Skeletal muscle tissue (tissue), 4 donors: ENCODE results near the gene NCOR1. TPM values are rescaled to one million over a fixed set of nuclear protein-coding genes. Genes with fewer than 3 reads are reported as not detected.
"Not testable (repeated sequence)": the region's sequence is repeated elsewhere in the genome, so short reads cannot be mapped to it uniquely, and the experiment has no call there.

Source experiments
- H3K27ac ChIP-seq: one replicate; pipeline ENCODE4 v1.7.0; 2013; ENCODE audit warnings: mild to moderate bottlenecking, low read depth, low read length, inconsistent platforms
- H3K27me3 ChIP-seq, 3 donors: one replicate each; pipeline ENCODE4 v1.7.0; 2013; ENCODE audit warnings: low read length in 3 of 3; ENCODE audit not compliant: control insufficient read depth in 3 of 3, insufficient read depth in 3 of 3
- H3K36me3 ChIP-seq, 3 donors: one replicate each; pipeline ENCODE4 v1.7.0; 2013; ENCODE audit warnings: low read length in 3 of 3; ENCODE audit not compliant: control insufficient read depth in 3 of 3, insufficient read depth in 3 of 3
- H3K4me1 ChIP-seq, 3 donors: one replicate each; pipeline ENCODE4 v1.7.0; 2013; ENCODE audit warnings: low read length in 3 of 3, mild to moderate bottlenecking in 3 of 3; ENCODE audit not compliant: control insufficient read depth in 3 of 3, insufficient read depth in 3 of 3
- H3K4me3 ChIP-seq, 3 donors: one replicate each; pipeline ENCODE4 v1.7.0; 2013; ENCODE audit warnings: low read length in 3 of 3
- H3K9ac ChIP-seq, 3 donors: one replicate each; pipeline ENCODE4 v1.7.0; 2013; ENCODE audit warnings: low read length in 3 of 3, mild to moderate bottlenecking in 3 of 3, moderate library complexity in 2 of 3, low read depth in 1 of 3
- H3K9me3 ChIP-seq, 3 donors: one replicate each; pipeline ENCODE4 v1.7.0; 2013; ENCODE audit warnings: low read length in 3 of 3; ENCODE audit not compliant: control insufficient read depth in 3 of 3
- total RNA-seq: library from RNA; depleted of rRNA; stranded (reverse); fragments of >200 nt; gene quantifications from one replicate; pipeline ENCODE4 v1.2.3, GENCODE V29; 2014
- donor health status: Osteomylitis.

Gene NCOR1
- total RNA-seq, 1 donor from 2014 or later = 50.1 TPM

DNA sequence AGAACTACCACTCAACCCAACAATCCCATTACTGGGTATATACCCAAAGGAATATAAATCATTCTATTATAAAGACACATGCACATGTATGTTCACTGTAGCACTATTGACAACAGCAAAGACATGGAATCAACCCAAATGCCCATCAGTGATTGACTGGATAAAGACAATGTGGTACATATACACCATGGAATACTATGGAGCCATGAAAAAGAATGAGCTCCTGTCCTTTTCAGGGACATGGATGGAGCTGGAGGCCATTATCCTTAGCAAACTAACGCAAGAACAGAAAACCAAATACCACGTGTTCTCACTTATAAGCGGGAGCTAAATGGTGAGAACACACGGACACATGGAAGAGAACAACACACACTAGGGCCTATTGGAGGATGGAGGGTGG is 160.2 kb downstream of the NCOR1 start:
- H3K27ac ChIP-seq, H3K9ac ChIP-seq: not testable (repeated sequence)
- peaks cover 14 to 41% (median 37%) of the 10 kb centered on the region in 3 donors for H3K36me3 ChIP-seq

DNA sequence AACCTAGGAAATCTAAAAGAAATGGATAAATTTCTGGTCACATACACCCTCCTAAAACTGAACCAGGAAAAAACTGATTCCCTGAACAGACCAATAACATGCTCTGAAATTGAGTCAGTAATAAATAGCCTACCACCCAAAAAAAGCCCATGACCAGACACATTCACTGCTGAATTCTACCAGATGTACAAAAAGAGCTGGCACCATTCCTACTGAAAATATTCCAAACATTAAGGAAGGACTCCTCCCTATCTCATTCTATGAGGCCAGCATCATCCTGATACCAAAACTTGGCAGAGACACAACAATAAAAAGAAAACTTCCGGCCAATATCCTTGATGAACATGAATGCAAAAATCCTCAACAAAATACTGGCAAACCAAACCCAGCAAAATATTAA is 162.8 kb downstream of the NCOR1 start:
- Histone ChIP-seq H3K9ac (no peak overlapping the region), H3K27me3 (no peaks in the 10 kb centered on the region), H3K27ac (no peak overlapping the region), H3K9me3 (no peaks in the 10 kb centered on the region), H3K4me1 (no peaks in the 10 kb centered on the region), H3K36me3 (peaks cover 9 to 43% (median 32%) of the 10 kb centered on the region in 3 donors), H3K4me3 (no peak overlapping the region)

More for the DNA sequence above, 160.2 kb downstream of the NCOR1 start:
- not testable (repeated sequence) for H3K9me3 ChIP-seq, H3K4me3 ChIP-seq, H3K27me3 ChIP-seq, H3K4me1 ChIP-seq

DNA sequence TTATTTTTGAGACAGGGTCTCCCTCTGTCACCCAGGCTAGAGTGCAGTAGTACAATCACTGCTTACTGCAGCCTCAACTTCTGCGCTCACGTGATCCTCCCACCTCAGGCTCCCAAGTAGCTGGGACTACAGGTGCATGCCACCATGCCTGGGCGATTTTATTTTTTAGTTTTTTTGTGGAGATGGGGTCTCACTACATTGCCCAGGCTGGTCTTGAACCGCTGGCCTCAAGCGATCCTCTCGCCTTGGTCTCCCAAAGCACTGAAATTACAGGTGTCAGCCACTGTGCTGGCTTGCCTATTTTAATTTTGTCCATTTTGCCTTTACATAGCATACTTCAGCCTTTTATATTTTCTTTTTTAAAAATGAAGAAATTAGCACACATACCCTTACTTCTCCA is 164.5 kb downstream of the NCOR1 start:
- Histone ChIP-seq H3K9me3 (no peaks in the 10 kb centered on the region), H3K9ac (no peak overlapping the region), H3K36me3 (peaks cover 9 to 46% (median 33%) of the 10 kb centered on the region in 3 donors), H3K4me3 (no peak overlapping the region), H3K27me3 (no peaks in the 10 kb centered on the region), H3K27ac (no peak overlapping the region), H3K4me1 (no peaks in the 10 kb centered on the region)

- Histone ChIP-seq H3K27ac (no peak overlapping the region), H3K9me3 (no peaks in the 10 kb centered on the region), H3K4me3 (no peak overlapping the region), H3K36me3 (peaks cover 17 to 45% (median 36%) of the 10 kb centered on the region in 3 donors), H3K4me1 (no peaks in the 10 kb centered on the region), H3K27me3 (no peaks in the 10 kb centered on the region), H3K9ac (no peak overlapping the region)
Measured at GRCh38 chr17:16048811-16049449, 166.4 kb downstream of the NCOR1 start.

- H3K36me3 ChIP-seq = peaks cover 23 to 54% (median 46%) of the 10 kb centered on the region in 3 donors
- H3K9ac ChIP-seq = no peak overlapping the region
- H3K27ac ChIP-seq = no peak overlapping the region
- H3K4me3 ChIP-seq = no peak overlapping the region
- H3K27me3 ChIP-seq = no peaks in the 10 kb centered on the region
- no peaks in the 10 kb centered on the region for H3K4me1 ChIP-seq
- H3K9me3 ChIP-seq = no peaks in the 10 kb centered on the region
Measured at GRCh38 chr17:16046966-16047365, 168.4 kb downstream of the NCOR1 start.

DNA sequence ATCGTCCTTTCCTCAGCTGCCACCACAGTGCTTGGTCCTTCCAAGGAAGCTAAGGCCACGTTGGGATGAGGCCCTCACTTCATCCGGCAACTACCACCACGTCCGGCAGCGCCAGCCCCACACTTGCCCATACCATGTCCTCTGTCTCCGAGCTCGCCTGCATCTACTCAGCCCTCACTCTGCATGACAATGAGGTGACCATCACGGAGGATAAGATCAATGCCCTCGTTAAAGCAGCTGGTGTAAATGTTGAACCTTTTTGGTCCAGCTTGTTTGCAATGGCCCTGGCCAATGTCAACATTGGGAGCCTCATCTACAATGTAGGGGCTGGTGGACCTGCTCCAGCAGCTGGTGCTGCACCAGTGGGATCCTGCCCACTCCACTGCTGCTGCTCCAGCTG is 170.8 kb downstream of the NCOR1 start:
- no peak overlapping the region for H3K9ac ChIP-seq
- no peaks in the 10 kb centered on the region for H3K27me3 ChIP-seq
- no peaks in the 10 kb centered on the region for H3K4me1 ChIP-seq
- peaks cover 28 to 63% (median 49%) of the 10 kb centered on the region in 3 donors for H3K36me3 ChIP-seq
- no peak overlapping the region for H3K27ac ChIP-seq
- H3K9me3 ChIP-seq = no peaks in the 10 kb centered on the region
- H3K4me3 ChIP-seq = no peak overlapping the region

GRCh38 chr17:16040710-16041251 is 174.6 kb downstream of the NCOR1 start:
- Histone ChIP-seq H3K9me3 (no peaks in the 10 kb centered on the region), H3K27ac (no peak overlapping the region), H3K9ac (no peak overlapping the region), H3K27me3 (no peaks in the 10 kb centered on the region), H3K4me3 (no peak overlapping the region), H3K36me3 (peaks cover 29 to 50% (median 48%) of the 10 kb centered on the region in 3 donors), H3K4me1 (no peaks in the 10 kb centered on the region)

DNA sequence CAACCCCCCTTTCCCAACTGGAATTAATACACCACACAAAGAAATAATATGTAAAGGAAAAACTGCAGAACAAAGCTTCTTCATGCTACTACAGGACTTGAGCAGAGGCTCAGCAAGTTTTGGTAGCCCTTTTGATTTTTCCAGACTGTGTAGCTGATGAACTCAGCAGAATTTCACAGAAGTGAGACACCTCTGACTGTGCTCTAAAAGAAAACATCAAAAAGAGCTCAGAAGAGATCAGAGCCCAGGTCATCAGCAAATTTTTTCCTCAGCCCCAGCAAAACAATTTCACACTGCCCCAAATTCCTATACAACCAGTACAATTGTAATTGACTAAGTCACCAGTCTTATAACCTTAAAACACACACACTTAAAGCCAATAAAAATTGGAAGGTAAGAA is 177.7 kb downstream of the NCOR1 start:
- Histone ChIP-seq H3K27ac (no peak overlapping the region), H3K9me3 (no peaks in the 10 kb centered on the region), H3K9ac (no peak overlapping the region), H3K27me3 (no peaks in the 10 kb centered on the region), H3K4me1 (no peaks in the 10 kb centered on the region), H3K4me3 (no peak overlapping the region), H3K36me3 (peaks cover 30 to 56% (median 50%) of the 10 kb centered on the region in 3 donors)

- peaks cover 29 to 62% (median 53%) of the 10 kb centered on the region in 3 donors for H3K36me3 ChIP-seq
- no peak overlapping the region for H3K4me3 ChIP-seq
- no peaks in the 10 kb centered on the region for H3K27me3 ChIP-seq
- no peak overlapping the region for H3K27ac ChIP-seq
- H3K9me3 ChIP-seq = no peaks in the 10 kb centered on the region
- no peak overlapping the region for H3K9ac ChIP-seq
- no peaks in the 10 kb centered on the region for H3K4me1 ChIP-seq
Measured at GRCh38 chr17:16036261-16036660, 179.1 kb downstream of the NCOR1 start.

DNA sequence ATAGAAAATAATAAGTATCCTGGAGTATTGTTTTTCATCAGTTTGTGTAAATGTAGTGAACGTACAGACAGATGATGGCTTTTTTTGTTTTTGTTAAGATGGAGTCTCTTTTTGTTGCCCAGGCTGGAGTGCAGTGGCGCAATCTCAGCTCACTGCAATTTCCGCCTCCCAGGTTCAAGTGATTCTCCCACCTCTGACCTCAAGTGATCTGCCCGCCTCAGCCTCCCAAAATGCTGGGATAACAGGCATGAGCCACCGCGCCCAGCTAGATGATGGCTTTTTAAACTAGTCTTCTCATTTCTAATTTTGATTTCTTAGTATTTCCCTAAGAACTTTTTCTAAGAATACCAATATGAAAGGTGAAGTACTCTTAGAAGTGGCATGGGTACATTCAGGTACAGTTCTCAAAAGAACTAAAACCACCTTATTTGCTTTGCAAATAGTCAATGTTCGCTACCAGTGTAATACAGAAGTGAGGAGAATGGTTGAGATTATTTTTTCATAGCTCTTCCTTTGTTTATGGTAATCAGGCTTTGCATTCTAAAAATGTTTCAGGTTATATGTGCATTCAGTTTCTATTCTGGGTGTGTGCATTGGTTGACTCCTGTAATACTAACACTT is 181.5 kb downstream of the NCOR1 start:
- H3K9ac ChIP-seq = no peak overlapping the region
- no peak overlapping the region for H3K4me3 ChIP-seq
- H3K9me3 ChIP-seq = no peaks in the 10 kb centered on the region
- no peaks in the 10 kb centered on the region for H3K27me3 ChIP-seq
- H3K36me3 ChIP-seq = peaks cover 21 to 73% (median 57%) of the 10 kb centered on the region in 3 donors
- H3K27ac ChIP-seq = no peak overlapping the region
- no peaks in the 10 kb centered on the region for H3K4me1 ChIP-seq
